HG02840 (cell line): ENCODE results near the gene NMUR1.
"Not testable (repeated sequence)": the region's sequence is repeated elsewhere in the genome, so short reads cannot be mapped to it uniquely, and the experiment has no call there.

Source experiments
- ATAC-seq: cut with Tn5 transposase; IDR thresholded peaks from one replicate; pipeline ENCODE4 v1.9.1; 2021; ENCODE audit warnings: mild to moderate bottlenecking, moderate library complexity, moderate number of reproducible peaks; ENCODE audit not compliant: unreplicated experiment, low FRiP score

The NMUR1 gene, protein sequence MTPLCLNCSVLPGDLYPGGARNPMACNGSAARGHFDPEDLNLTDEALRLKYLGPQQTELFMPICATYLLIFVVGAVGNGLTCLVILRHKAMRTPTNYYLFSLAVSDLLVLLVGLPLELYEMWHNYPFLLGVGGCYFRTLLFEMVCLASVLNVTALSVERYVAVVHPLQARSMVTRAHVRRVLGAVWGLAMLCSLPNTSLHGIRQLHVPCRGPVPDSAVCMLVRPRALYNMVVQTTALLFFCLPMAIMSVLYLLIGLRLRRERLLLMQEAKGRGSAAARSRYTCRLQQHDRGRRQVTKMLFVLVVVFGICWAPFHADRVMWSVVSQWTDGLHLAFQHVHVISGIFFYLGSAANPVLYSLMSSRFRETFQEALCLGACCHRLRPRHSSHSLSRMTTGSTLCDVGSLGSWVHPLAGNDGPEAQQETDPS

DNA sequence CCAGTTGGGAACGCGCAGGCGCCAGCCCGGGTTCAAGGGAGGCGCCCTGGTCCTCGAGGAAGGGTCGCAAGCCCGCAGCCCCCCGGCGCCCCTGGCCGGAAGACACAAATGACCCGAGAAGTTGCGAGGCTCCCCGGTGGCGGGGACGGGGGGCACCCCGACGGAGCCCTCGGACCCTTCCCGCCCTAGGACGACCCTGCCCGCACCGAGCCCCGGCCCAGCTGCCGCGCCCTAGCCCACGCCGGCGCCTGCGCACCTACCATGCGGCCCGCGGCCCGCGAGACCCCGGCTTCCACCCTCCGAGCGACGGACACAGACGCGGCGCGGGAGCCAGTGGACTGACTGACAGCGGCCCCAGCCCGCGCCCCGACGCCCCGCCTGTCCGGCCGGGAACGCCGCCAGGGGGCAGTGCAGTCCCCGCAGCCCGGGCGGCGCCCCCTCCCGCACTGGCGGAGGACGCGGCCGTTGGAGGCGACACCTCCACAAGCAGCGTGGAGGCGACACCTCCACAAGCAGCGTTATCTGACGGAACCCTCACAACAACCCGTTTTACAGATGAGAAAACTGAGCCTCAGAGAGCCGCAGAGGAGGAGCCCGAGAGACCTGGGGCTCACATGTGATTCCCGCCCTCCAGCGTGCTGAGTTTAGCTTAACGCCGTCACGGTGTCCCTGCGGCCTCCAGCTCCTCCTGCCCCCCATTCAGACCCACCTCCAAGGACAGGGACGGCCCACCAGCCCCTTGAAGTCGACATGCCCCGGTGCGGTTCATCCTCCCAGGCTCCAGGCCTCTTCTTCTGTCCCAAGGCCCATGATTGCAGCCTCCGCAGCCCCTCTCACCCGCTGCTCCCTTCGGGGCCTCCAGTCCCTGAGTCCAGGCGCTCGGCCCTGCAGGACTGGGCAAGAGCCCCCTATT, at the start of gene NMUR1:
TSS of gene NMUR1 (minus strand) at position 347 of the 913 bp plus-strand sequence. CDS start at position 263, 84 bp downstream.
- no peak for ATAC-seq

DNA sequence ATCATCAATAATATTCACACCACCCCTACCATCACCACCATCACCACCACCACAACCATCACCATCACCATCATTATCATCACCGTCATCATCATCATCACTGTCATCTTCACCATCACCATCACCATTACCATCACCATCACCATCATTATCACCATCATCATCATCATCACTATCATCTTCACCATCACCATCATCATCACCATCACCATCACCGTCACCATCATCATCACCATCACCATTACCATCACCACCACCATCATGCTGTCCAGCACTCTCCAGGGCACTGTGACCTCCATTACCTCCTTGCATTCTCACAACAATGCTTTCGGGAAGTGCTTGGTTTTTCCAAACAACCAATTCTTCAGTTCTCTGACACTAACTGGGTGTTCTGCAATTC, 49.3 kb upstream of the NMUR1 start:
- no peak for ATAC-seq

DNA sequence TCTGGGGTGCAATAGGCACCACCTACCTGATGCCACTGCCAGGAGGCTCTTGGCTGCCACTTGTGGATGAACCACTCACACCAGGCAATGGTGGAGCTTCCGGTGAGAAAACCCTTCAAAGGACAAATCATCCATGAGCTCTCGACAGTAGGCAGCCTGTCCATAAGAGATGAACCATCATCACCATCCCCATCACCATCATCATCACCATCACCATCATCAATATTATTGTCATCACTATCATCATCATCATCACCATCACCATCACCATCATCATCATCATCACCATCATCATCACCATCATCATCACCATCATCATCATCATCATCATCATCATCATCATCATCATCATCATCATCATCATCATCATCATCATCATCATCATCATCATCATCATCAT, 48.4 kb upstream of the NMUR1 start:
- ATAC-seq = not testable (repeated sequence)

DNA sequence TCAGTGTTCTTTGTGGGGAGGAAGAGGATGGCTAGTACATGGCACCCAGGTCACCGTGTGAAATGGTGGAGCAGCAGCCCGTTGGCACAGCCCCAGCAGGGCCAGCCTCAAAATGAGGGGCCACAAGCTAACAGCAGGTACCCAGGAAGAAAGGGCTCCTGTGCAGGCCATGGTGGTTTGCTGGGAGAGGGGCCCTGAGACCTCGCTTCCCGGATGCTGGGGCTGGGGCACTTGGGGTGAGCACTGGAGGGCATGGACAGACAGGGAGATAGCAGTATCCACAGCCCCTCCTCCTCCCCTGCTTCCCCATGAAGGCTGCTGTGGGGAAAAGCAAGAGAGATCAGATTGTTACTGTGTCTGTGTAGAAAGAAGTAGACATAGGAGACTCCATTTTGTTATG, 46.2 kb upstream of the NMUR1 start:
- no peak for ATAC-seq

DNA sequence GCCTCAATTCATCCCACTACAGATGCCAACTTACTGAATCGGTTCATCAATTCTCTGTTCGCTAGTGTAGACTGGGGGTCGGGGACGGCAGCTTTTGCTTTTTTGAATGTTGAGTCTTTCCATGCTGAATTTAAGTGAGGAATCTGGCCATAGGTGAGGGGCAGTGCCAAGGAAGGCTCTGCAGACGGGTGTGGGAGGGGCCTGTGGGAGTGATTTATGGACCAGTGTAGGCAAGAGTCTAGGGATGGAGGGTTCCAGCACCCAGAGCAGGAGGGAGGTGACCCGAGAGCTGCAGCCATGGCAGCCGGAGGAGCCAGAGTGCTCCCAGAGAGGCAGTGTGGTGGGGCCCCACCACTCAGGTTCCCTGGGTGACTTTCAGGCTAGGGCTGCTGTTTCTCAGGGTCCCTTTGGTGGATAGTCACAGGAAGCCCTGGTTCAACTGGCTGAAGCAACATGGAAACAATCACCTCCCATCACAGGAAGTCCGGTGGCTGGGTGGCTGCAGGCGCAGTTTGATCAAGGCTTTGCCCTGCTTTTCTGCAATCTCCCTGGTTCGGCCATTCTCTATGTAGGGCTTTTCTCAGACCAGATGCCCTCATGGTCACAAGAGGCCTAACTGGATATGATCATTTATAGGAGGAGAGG, 45.5 kb upstream of the NMUR1 start:
- no peak for ATAC-seq

DNA sequence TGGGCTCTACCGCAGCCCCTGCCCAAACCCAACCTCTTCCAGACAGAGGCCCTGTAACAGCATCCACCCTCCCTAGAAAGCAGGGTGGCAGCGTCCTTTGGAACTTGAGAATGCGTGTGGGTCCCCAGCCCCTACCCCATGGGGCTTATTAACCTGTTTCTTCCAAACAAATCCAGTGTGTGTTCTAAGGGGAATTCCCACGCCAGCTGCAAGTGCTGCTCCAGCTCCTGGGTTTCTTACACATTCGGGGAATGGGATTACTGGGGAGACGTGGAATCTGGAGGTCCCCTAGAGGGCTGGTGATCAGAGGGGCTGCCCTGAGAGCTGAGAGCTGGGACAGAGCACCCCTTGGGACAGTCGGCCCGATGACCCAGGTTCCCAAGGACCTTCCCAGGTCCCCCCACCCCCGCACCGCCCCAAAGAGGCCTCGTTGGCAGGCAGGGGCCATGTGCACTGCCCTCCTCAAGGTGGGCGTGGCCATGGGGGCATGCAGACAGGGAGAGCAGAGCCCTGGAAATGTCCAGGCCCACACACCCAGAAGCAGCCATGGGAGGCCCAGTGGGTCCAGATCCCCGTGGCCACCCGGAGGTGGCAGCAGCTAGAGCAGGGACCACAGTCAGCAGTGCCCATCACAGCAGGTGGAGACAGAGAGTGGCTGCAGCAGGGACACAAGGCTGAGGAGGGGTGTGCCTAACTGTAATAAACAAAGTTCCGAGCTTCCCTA, 43.6 kb upstream of the NMUR1 start:
- ATAC-seq = no peak

DNA sequence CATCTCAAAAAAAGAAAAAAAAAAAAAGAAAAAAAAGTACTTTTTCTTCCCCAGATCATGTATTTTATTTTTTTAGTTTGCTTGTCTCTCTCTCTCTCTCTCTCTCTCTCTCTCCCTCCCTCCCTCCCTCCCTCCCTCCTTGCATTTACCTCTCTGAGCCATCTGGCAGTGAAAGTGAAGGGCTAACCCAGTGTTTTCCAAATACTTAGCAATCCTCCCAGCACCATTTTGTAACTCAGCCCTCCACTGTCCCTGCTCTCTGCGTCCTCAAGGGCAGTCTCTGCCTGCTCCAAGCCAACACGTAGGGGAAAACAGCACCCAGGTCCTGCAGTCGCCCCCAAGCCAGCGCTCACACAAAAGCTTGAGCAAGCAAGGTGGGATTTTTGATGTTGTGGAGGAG, 42.9 kb upstream of the NMUR1 start:
- ATAC-seq = no peak

DNA sequence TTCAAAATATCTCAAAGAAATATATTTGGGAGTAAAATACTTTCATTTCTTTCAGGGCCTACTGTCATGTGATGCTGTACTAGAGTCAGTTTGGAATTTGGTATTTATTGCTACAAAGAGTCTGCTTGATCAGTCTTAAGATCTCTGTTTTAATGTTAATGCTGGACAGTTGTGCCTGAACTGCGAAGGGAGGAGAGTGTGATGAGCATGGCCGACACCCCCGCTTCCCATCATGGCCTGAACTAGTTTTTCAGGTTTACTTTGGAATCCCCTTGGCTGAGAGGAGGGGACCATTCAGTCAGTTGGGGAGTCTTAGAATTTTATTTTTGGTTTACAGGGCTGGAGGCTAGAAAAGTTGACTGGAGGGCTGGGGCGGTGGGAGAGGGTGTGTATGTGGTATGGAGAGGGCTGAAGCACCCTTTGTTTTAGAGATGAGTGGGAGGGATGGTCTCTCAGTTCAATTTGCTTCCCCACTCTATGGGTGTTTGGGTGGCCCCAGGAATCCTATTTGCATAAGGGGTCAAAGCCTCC, 41.5 kb upstream of the NMUR1 start:
- no peak for ATAC-seq

DNA sequence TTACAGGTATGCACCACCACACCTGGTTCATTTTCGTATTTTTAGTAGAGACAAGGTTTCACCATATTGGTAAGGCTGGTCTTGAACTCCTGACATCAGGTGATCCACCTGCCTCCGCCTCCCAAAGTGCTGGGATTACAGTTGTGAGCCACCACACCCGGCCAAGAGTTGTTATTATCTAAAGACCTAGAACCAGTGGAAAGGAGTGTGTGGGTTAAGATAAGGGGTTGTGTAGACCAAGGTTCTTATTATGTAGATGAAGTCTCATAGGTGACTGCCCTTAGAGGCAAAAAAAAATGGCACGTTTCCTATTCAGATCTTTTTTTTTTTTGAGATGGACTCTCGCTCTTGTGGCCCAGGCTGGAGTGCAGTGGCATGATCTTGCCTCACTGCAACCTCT, 40.7 kb upstream of the NMUR1 start:
- not testable (repeated sequence) for ATAC-seq

DNA sequence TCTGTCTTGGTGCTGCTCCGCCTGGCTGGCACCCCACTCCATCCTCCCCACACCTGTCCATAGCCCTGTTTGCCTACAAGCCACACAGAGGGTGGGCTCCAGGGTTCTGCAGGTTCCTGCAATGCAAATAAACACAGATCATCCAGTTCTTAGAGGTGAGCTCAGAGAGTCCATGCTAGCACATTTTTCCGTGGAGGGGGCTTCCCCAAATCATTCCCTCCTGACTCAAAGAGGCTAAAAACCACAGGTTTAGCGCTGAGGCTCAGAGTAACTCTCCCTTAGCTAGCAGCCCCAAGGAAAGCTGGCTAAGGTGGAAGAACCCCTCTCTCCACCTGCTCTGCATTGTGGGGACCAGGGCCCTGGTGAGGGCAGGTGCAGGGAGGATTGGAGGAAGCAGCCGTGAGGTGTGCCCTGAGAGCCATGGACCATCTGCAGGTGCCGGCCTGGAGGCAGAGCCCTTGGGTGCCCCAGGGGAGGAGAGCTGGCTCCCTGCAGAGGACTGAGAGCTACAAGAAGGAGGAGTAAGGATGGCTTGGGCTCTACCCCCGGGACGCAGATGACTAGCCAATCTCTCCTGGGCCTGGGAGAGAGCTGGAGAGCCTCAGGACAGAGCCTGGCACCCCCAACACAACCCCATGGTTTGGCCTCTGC, 38.7 kb upstream of the NMUR1 start:
- ATAC-seq = no peak

DNA sequence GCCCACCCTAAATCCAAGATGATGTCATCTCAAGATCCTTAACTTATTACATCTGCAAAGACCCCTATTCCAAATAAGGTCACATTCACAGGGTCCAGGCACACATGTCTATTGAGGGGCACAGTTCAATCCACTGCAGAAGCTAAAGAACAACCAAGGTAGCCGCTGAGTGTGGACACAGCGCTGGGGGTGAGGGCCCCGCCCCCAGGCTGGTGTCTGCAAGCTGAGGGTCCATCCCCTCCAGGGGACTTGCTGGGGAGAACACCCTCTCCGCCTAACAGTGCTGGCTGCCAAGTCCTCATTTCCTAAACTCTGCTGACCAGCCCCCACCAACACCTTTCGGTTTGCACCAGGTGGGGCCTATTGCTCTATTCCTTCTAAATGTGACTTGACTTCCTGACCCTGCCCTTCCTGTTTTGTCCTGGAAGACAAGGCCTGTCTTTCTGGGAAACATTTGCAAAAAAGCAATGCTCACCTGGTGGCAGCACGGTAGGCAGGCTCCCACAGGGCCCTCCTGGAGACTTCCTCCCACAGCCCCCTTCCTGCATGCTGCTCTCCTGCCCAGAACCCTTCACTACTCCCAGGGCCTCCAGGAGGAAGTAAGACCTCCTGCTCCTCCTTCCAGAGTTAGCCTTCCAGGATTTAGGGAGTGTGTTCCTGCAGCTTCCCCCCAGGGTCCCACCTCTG, 38.0 kb upstream of the NMUR1 start:
- ATAC-seq = no peak

DNA sequence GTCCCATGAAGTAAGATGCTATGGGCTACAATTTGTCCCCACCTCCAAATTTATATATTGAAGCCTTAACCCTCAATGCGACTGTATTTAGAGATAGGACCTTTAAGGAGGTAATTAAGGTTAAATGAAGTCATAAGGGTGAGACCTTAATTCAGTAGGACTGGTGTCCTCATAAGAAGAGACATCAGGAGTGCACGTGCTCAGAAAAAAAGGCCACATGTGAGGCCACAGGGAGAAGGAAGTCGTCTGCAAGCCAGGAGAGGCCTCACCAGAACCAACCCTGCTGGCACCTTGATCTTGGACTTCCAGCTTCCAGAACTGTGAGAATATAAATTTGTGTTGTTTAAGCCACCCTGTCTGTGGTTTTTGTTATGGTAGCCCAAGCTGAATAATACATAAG, 36.9 kb upstream of the NMUR1 start:
- no peak for ATAC-seq

DNA sequence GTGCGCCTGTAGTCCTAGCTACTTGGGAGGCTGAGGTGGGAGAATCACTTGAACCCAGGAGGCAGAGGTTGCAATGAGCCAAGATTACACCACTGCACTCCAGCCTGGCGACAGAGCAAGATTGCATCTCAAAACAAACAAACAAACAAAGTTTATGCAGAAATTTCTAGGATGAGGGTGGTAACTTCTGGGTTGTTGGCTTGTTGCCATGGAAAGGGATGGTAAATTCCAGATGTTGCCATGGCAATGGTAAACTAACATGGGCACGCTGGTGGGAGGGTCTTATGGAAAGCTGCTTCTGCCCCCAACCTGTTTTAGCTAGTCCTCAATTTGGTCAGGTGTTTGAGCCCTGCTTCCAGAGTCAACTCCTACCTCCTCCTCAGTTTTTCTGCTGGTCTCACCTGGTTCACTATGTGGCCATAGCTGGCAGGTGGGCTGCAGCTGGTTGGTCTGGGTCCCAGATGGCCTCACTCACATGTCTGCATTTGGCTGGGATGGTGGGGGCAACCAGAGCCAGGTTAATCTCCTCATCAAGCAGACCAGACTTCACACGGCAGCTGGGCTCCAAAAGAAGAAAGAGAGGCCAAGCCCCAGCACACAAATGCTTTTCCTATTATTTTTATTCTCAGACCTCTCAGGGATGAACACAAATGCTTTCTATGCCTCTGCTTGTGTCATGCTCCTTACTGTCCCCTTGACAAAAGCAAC, 35.8 kb upstream of the NMUR1 start:
- no peak for ATAC-seq

DNA sequence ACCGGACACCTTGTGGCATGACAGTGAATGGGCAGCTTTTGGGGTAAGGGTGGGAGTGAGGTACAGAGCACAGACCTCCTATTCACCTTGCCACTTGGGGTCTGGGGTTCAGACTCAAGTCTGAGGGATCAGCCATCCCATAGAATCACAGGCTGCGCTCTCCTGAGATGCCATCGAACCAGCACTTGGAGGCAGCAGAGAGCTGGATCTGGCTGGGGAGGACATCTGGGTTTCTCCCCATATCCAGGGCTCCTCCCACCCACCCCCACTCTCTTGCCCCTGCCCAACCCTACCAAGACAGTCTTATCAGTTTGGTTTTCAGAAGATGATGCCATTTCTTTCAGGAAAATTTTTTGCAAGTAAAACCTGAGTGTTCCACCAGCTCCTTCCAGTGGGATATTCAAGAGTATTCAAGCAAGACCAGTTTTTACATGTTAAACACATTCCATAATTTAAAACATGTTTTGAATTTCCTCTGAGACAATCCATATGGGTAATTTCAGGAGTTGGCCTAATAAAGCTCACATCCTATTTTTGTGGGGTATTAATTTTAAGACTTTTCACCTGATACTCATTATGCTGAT, 33.2 kb upstream of the NMUR1 start:
- no peak for ATAC-seq

DNA sequence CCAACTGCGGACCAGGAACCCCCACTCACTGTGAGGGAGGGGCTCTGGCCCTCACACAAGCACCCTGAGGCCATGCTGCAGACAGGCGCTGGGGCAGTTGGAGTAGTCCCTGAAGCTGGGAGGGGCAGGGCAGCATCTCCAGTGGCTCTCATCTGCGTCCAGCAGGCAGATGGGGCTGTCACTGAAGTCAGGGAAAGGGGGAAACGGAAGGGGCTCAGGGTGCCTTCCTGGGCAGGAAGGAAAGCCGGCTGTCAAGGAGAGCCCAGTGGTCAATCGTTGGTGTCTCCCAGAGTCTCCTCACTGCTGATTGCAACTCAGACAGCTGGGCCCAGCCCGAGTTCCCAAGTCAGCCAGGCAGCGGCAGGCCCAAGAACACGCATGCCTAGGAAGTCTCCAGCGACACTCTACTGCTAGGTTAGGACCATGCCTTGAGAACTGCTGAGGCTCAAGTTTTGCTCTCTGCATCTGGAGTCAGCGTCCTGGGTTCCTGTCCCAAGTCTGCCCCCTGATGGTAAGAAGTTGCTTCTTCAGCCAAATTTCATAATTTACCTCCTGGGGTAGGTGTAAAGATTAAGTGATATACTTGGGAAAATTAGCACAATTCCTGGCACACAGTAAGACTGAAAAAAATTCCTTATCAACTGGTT, 27.4 kb upstream of the NMUR1 start:
- no peak for ATAC-seq

DNA sequence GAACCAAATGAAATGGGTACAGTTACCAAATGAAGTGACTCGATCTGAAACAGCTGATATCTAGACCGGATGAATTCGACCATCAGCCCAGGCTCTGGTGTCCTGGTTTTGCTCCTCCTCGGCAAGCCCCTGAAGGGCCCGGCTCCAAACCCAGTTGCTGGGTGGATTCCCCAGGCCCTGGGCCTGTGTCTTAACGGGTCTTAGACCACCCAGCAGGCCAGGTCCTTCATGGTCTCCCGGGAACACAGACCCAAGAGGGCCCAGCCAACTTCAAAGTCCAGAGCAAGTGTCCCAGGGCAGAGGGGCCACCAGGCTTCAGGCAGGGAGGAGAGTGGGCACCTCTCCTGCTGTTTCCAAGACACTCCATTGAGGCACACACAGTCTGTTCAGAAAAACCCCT, 26.7 kb upstream of the NMUR1 start:
- no peak for ATAC-seq

DNA sequence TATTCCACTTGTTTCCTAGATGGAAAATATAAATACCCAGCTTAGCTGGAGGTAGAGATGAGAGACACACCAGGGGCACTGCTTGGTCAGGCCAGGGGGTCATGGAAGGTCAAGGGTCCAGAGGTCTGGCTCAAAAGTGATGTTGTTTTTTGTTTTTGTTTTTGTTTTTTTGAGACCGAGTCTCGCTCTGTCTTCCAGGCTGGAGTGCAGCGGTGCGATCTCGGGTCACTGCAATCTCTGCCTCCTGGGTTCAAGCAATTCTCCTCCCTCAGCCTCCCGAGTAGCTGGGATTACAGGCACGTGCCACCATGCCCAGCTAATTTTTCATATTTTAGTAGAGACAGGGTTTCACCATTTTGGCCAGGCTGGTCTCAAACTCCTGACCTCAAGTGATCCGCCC, 26.3 kb upstream of the NMUR1 start:
- not testable (repeated sequence) for ATAC-seq
